ENCODE data around the gene PAQR3. TPM values are rescaled to one million over a fixed set of nuclear protein-coding genes. Genes with fewer than 3 reads are reported as not detected.
"Not testable (repeated sequence)": the region's sequence is repeated elsewhere in the genome, so short reads cannot be mapped to it uniquely, and the experiment has no call there.

Gene PAQR3
- total and polyA plus RNA-seq, 8 donors = 0.84 to 5.0 (median 2.5) TPM

- no peak for TF ChIP-seq CTCF (IDR thresholded peaks at IDR 0.05)
- Histone ChIP-seq H3K27ac (no peak overlapping the region), H3K4me1 (no peaks in the 10 kb centered on the region), H3K36me3 (peaks cover 0 to 21% (median 0%) of the 10 kb centered on the region in 3 donors), H3K9me3 (no peaks in the 10 kb centered on the region), H3K4me3 (no peak overlapping the region), H3K27me3 (no peaks in the 10 kb centered on the region)
- DNase-seq (no peak), FAIRE-seq (peak; percentile 45), ATAC-seq (no peak)
- intact Hi-C loops (cut with DNase I) = no loop called here
- WGBS, 2 donors = 88% methylated on average over 5 of the region's 5 CpGs
Measured at GRCh38 chr4:78876568-78877320, 62.5 kb downstream of the PAQR3 start.

- Histone ChIP-seq H3K4me3 (no peak overlapping the region), H3K36me3 (peaks cover 0 to 23% (median 0%) of the 10 kb centered on the region in 3 donors), H3K9me3 (no peaks in the 10 kb centered on the region), H3K4me1 (no peaks in the 10 kb centered on the region), H3K27me3 (no peaks in the 10 kb centered on the region), H3K27ac (no peak overlapping the region)
- FAIRE-seq (no peak), ATAC-seq (no peak), DNase-seq (no peak)
- no peak for TF ChIP-seq CTCF (IDR thresholded peaks at IDR 0.05)
- intact Hi-C loops (cut with DNase I) = no loop called here
Measured at GRCh38 chr4:78870056-78870455, 69.2 kb downstream of the PAQR3 start.

DNA sequence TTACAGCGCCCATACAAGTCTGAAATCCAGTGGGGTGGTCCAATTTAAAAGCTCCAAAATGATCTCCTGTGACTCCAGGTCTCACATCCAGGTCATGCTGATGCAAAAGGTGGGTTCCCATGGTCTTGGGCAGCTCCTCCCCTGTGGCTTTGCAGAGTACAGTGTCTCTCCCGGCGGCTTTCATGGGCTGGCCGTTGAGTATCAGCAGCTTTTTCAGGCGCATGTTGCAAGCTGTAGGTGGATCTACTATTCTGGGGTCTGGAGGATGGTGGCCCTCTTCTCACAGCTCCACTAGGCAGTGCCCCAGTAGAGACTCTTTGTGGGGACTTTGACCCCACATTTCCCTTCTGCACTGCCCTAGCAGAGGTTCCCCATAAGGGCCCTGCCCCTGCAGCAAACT, 70.5 kb downstream of the PAQR3 start:
- not testable (repeated sequence) for H3K4me1 ChIP-seq, DNase-seq, H3K27ac ChIP-seq, FAIRE-seq, H3K4me3 ChIP-seq, ATAC-seq, H3K27me3 ChIP-seq, H3K9me3 ChIP-seq
- H3K36me3 ChIP-seq = peaks cover 0 to 17% (median 0%) of the 10 kb centered on the region in 3 donors
- intact Hi-C loops (cut with DNase I) = loop anchor here in 2 of 3 donors (5.0 to 10.0 kb wide), 2 partner anchors 256 to 264 kb away; no protein-coding TSS in a partner anchor
- 95 to 97% methylated on average over 5 of the region's 5 CpGs for WGBS, 2 donors

DNA sequence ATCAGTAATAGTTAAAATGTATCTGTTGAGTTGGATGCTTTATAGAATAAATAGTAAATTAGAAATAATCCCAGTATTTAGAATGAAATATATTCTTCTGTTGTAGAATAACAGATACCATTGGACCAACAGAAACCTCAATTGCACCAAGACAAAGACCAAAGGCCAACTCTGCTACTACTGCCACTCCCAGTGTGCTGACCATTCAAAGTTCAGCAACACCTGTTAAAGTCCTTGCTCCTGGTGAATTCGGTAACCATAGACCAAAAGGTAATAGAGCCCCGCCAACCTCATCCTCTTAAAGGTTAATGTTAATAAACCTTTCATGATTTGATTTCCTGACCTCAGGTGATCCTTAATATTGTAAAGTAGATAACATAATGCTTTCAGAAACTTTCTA, 73.8 kb downstream of the PAQR3 start:
- ATAC-seq = no peak
- no peak for FAIRE-seq
- no peaks in the 10 kb centered on the region for H3K36me3 ChIP-seq
- no peaks in the 10 kb centered on the region for H3K27me3 ChIP-seq
- intact Hi-C loops (cut with DNase I) = loop anchor here in 2 of 3 donors (5.0 to 10.0 kb wide), 2 partner anchors 253 to 261 kb away; no protein-coding TSS in a partner anchor
- H3K27ac ChIP-seq = no peak overlapping the region
- H3K9me3 ChIP-seq = no peaks in the 10 kb centered on the region
- H3K4me3 ChIP-seq = no peak overlapping the region
- WGBS, 2 donors = 86 to 92% methylated on average over 2 of the region's 2 CpGs
- TF ChIP-seq CTCF (IDR thresholded peaks at IDR 0.05) = no peak
- peaks cover 0 to 6% (median 0%) of the 10 kb centered on the region in 3 donors for H3K4me1 ChIP-seq
- DNase-seq = no peak

- WGBS, 2 donors = 29 to 31% methylated on average over 3 of the region's 3 CpGs
- TF ChIP-seq CTCF (IDR thresholded peaks at IDR 0.05) = peak; percentile 48 to 67 (median 64)
Measured at GRCh38 chr4:78864405-78865024, 74.7 kb downstream of the PAQR3 start.

More at GRCh38 chr4:78864405-78865024, 74.7 kb downstream of the PAQR3 start:
- intact Hi-C loops (cut with DNase I) = loop anchor here in 2 of 3 donors (5.0 to 10.0 kb wide), 2 partner anchors 252 to 260 kb away; no protein-coding TSS in a partner anchor
- Histone ChIP-seq H3K27me3 (no peaks in the 10 kb centered on the region), H3K36me3 (no peaks in the 10 kb centered on the region), H3K9me3 (no peaks in the 10 kb centered on the region), H3K4me1 (peaks cover 0 to 6% (median 0%) of the 10 kb centered on the region in 3 donors), H3K4me3 (no peak overlapping the region), H3K27ac (no peak overlapping the region)
- FAIRE-seq (peak; percentile 95), ATAC-seq (peak; percentile 67 to 91 (median 84)), DNase-seq (peak in 2 of 6 donors; percentile 8 to 17)
